Astrocyte of the cerebellum (primary cell): ENCODE data around the gene TMEM212.
A peak's percentile ranks its signal among the peaks of the same experiment; 100 is the strongest.

Experiments used
- DNase-seq: peaks from one replicate; pipeline ENCODE4 v3.0.0-alpha.2; 2011; ENCODE audit warnings: low read depth
- H3K4me3 ChIP-seq: 2 replicates; pipeline ENCODE4 v1.5.1; 2011; ENCODE audit warnings: mild to moderate bottlenecking, low read depth, low read length, moderate library complexity
- CTCF ChIP-seq: IDR thresholded peaks from 2 replicates; pipeline ENCODE4 v1.5.1; 2012; ENCODE audit warnings: low read length, low read depth, moderate library complexity, mild to moderate bottlenecking; ENCODE audit errors: missing control alignments
- in situ Hi-C: cut with HindIII; loops from 2 replicates; pipeline ENCODE4 v1.10.0; 2017; ENCODE audit warnings: low sequenced_read_pairs

Gene TMEM212

GRCh38 chr3:171827836-171828458 is 15.2 kb upstream of the TMEM212 start:
- DNase-seq = no peak
- in situ Hi-C loops = no loop called here
- no peak overlapping the region for H3K4me3 ChIP-seq
- TF ChIP-seq CTCF = no peak

GRCh38 chr3:171828902-171829770 is 14.0 kb upstream of the TMEM212 start:
- no peak overlapping the region for H3K4me3 ChIP-seq
- in situ Hi-C loops = no loop called here
- DNase-seq = no peak
- no peak for TF ChIP-seq CTCF

- no peak overlapping the region for H3K4me3 ChIP-seq
- in situ Hi-C loops = no loop called here
- no peak for DNase-seq
- peak; percentile 78 for TF ChIP-seq CTCF
Observed at GRCh38 chr3:171829841-171830517, 13.2 kb upstream of the TMEM212 start.

GRCh38 chr3:171830518-171830875 is 12.7 kb upstream of the TMEM212 start:
- in situ Hi-C loops = no loop called here
- no peak for DNase-seq
- H3K4me3 ChIP-seq = no peak overlapping the region
- no peak for TF ChIP-seq CTCF

- no peak overlapping the region for H3K4me3 ChIP-seq
- TF ChIP-seq CTCF = no peak
- in situ Hi-C loops = no loop called here
- DNase-seq = no peak
Observed at GRCh38 chr3:171831936-171832335, 11.2 kb upstream of the TMEM212 start.

GRCh38 chr3:171832989-171833388 is 10.2 kb upstream of the TMEM212 start:
- no peak for DNase-seq
- no peak overlapping the region for H3K4me3 ChIP-seq
- in situ Hi-C loops = no loop called here
- TF ChIP-seq CTCF = no peak
